SK-N-MC (cell line): Measurements from ENCODE around the gene FALEC.

Experiments used
- EZH2 ChIP-seq: fragments of 200-600 bp; sonication (generic); IDR thresholded peaks from one replicate; pipeline ENCODE4 v1.6.1; 2017; ENCODE audit warnings: antibody characterized with exemption
- POLR2AphosphoS5 ChIP-seq: IDR thresholded peaks from 2 replicates; pipeline ENCODE4 v1.6.1; 2012; ENCODE audit warnings: mild to moderate bottlenecking, low read depth, low read length, borderline replicate concordance

DNA sequence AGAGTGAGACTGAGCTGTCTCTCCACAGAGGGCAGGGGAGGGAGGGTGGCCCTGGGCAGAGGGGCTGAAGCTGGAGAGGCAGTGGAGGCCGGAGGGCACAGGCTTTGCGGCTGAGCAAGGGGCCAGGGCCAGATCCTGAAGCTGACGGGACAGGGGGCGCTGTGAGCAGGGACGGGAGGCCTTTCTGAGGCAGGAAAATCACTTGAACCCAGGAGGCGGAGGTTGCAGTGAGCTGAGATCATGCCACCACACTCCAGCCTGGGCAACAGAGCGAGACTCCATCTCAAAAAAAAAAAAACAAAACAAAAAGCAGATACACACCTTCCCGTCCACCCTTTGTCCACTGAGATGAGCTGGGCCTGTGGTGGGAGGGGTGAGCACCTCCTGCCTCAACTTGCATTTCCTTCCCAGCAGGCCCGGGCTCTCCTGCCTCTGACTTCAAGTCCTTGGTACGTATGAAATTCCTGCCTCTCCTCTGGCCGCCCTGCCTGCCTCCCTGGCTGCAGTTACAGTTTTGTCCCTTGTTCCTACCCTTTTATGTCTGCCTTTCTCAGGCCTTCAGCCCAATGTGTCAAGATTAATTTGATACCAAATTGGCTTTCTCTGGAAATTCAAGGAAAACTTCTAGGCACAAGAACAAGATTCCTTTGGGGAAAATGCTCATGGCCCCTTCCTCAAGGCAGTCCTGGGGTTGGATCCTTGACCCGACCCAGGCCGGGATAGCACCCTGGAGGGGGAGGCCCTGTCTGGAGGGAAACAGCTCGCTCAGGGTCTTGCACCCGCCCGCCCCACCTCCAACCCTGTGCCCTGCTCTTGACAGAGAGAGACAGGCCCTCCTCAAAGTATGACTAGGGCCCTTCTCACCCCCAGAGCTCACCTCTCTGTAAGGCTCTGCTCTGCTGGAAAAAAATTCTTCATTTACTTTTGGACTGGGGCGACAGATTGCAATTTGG is 22.5 kb downstream of the FALEC start:
- no peak for TF ChIP-seq POLR2AphosphoS5
- no peak for TF ChIP-seq EZH2
